Endothelial cell of umbilical vein (primary cell): ENCODE results near the gene TIMP1. TPM values are rescaled to one million over a fixed set of nuclear protein-coding genes. Genes with fewer than 3 reads are reported as not detected.

Experiments used
- BruUV-seq: library from RNA; stranded (reverse); fragments of 400-500 nt; replicated peaks from 2 replicates; lab custom pipeline; 2021; lab: Mats Ljungman, UMichigan
- CTCF ChIA-PET: fragments of 300-600, 350-600 bp; sonication (Branson Sonifier 250); formaldehyde crosslinking; loops from one replicate; lab custom pipeline; 2021; ENCODE audit warnings: antibody characterized with exemption, inconsistent platforms; lab: Charles Lee
- POLR2A ChIA-PET: fragments of 300-600, 350-600 bp; sonication (Branson Sonifier 250); formaldehyde crosslinking; loops from one replicate; lab custom pipeline; 2021; ENCODE audit warnings: antibody characterized with exemption, inconsistent platforms; lab: Charles Lee
- DNase-seq: peaks from one replicate; pipeline ENCODE4 v3.0.0-alpha.2; 2011; ENCODE audit warnings: low read depth, low spot score
- FAIRE-seq: peaks from 2 replicates; lab custom pipeline; 2011; peaks lifted over from hg19 to GRCh38; lab: Jason Lieb, UNC
- H2AFZ ChIP-seq: 2 replicates; pipeline ENCODE4 v1.6.0; 2012; ENCODE audit warnings: low read depth, low read length, control low read depth, inconsistent platforms
- H3K27ac ChIP-seq: 2 replicates; pipeline ENCODE4 v1.5.1; 2011; ENCODE audit warnings: low read depth, mild to moderate bottlenecking, control low read depth, low read length, moderate library complexity; ENCODE audit not compliant: insufficient read depth
- H3K27me3 ChIP-seq, 2 experiments: 2 replicates each; pipeline versions ENCODE4 v1.6.0 to v1.6.1; 2011; ENCODE audit warnings: low read length in 2 of 2, mixed read lengths in 1 of 2; ENCODE audit not compliant: control insufficient read depth in 2 of 2, insufficient read depth in 2 of 2
- H3K36me3 ChIP-seq, 2 experiments: 2 replicates in 1 of 2; 3 replicates in 1 of 2; pipeline ENCODE4 v1.5.1; 2011; ENCODE audit warnings: low read length in 2 of 2, mild to moderate bottlenecking in 1 of 2, moderate library complexity in 1 of 2; ENCODE audit not compliant: control insufficient read depth in 2 of 2, insufficient read depth in 2 of 2; ENCODE audit errors: extremely low read depth in 1 of 2
- H3K4me1 ChIP-seq: 3 replicates; pipeline ENCODE4 v1.5.1; 2011; ENCODE audit warnings: mild to moderate bottlenecking, low read length; ENCODE audit not compliant: control insufficient read depth, insufficient read depth; ENCODE audit errors: extremely low read depth
- H3K4me2 ChIP-seq: 2 replicates; pipeline ENCODE4 v1.6.1; 2011; ENCODE audit warnings: low read length, control low read depth, mixed read lengths; ENCODE audit not compliant: insufficient read depth
- H3K4me3 ChIP-seq, 3 experiments: fragments of 200-600 bp in 1 of 3; sonication (generic), shearing (Covaris generic) in 1 of 3; replicated peaks in 1 of 3; 2 replicates each; pipeline ENCODE4 v1.5.1; 2011 to 2016; ENCODE audit warnings: control low read depth in 3 of 3, low read length in 3 of 3, mild to moderate bottlenecking in 2 of 3, inconsistent platforms in 1 of 3, low read depth in 1 of 3, moderate library complexity in 1 of 3; ENCODE audit not compliant: insufficient read depth in 1 of 3
- H3K79me2 ChIP-seq: 2 replicates; pipeline ENCODE4 v1.6.0; 2012; ENCODE audit warnings: low read length, inconsistent platforms; ENCODE audit not compliant: control insufficient read depth, insufficient read depth
- H3K9ac ChIP-seq: replicated peaks from 2 replicates; pipeline ENCODE3; 2011; ENCODE audit warnings: low read length, control low read depth; ENCODE audit not compliant: insufficient read depth; ENCODE audit errors: extremely low read depth
- H3K9me1 ChIP-seq: replicated peaks from 3 replicates; pipeline ENCODE4 v1.6.0; 2011; ENCODE audit warnings: mild to moderate bottlenecking, low read length; ENCODE audit not compliant: control insufficient read depth, insufficient read depth; ENCODE audit errors: extremely low read depth
- H3K9me3 ChIP-seq: replicated peaks from 2 replicates; pipeline ENCODE4 v1.5.1; 2012; ENCODE audit warnings: low read length, inconsistent platforms; ENCODE audit not compliant: control insufficient read depth, insufficient read depth
- H4K20me1 ChIP-seq: replicated peaks from 2 replicates; pipeline ENCODE3; 2011; ENCODE audit warnings: mild to moderate bottlenecking, low read length; ENCODE audit not compliant: control insufficient read depth, insufficient read depth; ENCODE audit errors: extremely low read depth
- CTCF ChIP-seq, 2 donors: IDR thresholded peaks; 1 replicate in 1 of 2; 2 replicates in 1 of 2; pipeline ENCODE4 v1.5.1; 2011; ENCODE audit warnings: low read length in 2 of 2, mild to moderate bottlenecking in 2 of 2, moderate library complexity in 2 of 2, control low read depth in 1 of 2, inconsistent platforms in 1 of 2, low read depth in 1 of 2; ENCODE audit not compliant: insufficient read depth in 1 of 2; ENCODE audit errors: extremely low read depth in 1 of 2
- EZH2 ChIP-seq: IDR thresholded peaks from 2 replicates; pipeline ENCODE4 v1.6.1; 2012; ENCODE audit warnings: borderline replicate concordance, low read depth, mild to moderate bottlenecking, moderate library complexity, low read length, inconsistent platforms; ENCODE audit not compliant: severe bottlenecking
- FOS ChIP-seq: IDR thresholded peaks from 2 replicates; pipeline ENCODE4 v1.6.1; 2011; ENCODE audit warnings: mild to moderate bottlenecking, low read length, moderate library complexity, borderline replicate concordance; ENCODE audit not compliant: insufficient read depth
- GATA2 ChIP-seq: IDR thresholded peaks from 2 replicates; pipeline ENCODE4 v1.7.0; 2011; ENCODE audit warnings: low read depth, mild to moderate bottlenecking, moderate library complexity, mixed read lengths, low read length; ENCODE audit not compliant: insufficient read length, insufficient read depth
- JUN ChIP-seq: IDR thresholded peaks from 2 replicates; pipeline ENCODE4 v1.6.1; 2011; ENCODE audit warnings: borderline replicate concordance, low read depth; ENCODE audit not compliant: insufficient read length, insufficient read depth
- MAX ChIP-seq: IDR thresholded peaks from 2 replicates; pipeline ENCODE4 v1.6.1; 2011; ENCODE audit not compliant: insufficient read depth, insufficient read length
- MYC ChIP-seq: IDR thresholded peaks from one replicate; pipeline ENCODE4 v1.6.1; 2011; ENCODE audit warnings: mild to moderate bottlenecking, low read depth, low read length
- POLR2A ChIP-seq: IDR thresholded peaks from 2 replicates; pipeline ENCODE4 v1.6.1; 2012; ENCODE audit warnings: low read depth, mild to moderate bottlenecking, control low read depth, low read length
- POLR2AphosphoS5 ChIP-seq: IDR thresholded peaks from 2 replicates; pipeline ENCODE4 v1.6.1; 2012; ENCODE audit warnings: low read depth, mild to moderate bottlenecking, control low read depth, low read length, moderate library complexity; ENCODE audit not compliant: insufficient read depth
- dilution Hi-C: fragments of 300-500 bp; cut with MboI; formaldehyde crosslinking; loops from one replicate; pipeline ENCODE4 v1.15.0; 2019; ENCODE audit warnings: low sequenced_read_pairs; ENCODE audit not compliant: extremely low pct_ligation_motif_present
- intact Hi-C: fragments of 100-400 bp; cut with micrococcal nuclease; formaldehyde crosslinking; loops from one replicate; pipeline ENCODE4 v1.10.0; 2022
- polyA plus RNA-seq, 4 experiments: library from polyadenylated mRNA; depleted of rRNA in 3 of 4; stranded (reverse) in 3 of 4; unstranded in 1 of 4; fragments of >200 nt; gene quantifications; 2 replicates each; pipeline versions ENCODE4 v1.2.1 to v1.2.3, GENCODE V29; 2011 to 2012; ENCODE audit warnings: missing spikeins in 1 of 4
- total RNA-seq: library from RNA; stranded (reverse); gene quantifications from 2 replicates; pipeline ENCODE4 v1.2.3, GENCODE V29; 2021

The TIMP1 gene
- total and polyA plus RNA-seq, 2 donors (not counting 3 experiments of a cell fraction or from before 2014, with no cell fraction given): 124 to 277 TPM

DNA sequence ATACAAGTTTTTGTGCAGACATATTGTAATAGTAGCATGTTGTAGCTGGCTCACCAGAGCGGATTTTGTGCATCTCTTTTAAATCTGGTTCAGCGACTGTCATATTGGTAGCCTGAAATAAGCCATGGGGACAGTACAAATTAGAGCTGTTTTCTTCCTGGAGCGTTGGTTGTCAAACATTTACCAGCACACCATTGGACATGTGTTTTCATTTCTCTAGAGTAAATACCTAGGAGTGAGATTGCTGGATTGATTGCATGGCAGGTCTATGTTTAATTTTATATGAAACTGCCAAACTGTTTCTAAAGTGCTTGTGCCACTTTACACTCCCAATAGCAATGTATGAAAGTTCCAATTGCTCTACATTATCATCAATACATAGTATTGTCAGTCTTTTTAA is 23.8 kb upstream of the TIMP1 start:
- H3K27ac ChIP-seq: no peak overlapping the region
- no peak overlapping the region for H3K9ac ChIP-seq
- H3K27me3 ChIP-seq: no peaks in the 10 kb centered on the region
- no peaks in the 10 kb centered on the region for H3K9me1 ChIP-seq
- no peaks in the 10 kb centered on the region for H4K20me1 ChIP-seq
- H2AFZ ChIP-seq: no peak overlapping the region
- ChIA-PET POLR2A (no interaction called here), CTCF (no interaction called here)
- DNase-seq (no peak), FAIRE-seq (peak; percentile 31)
- intact Hi-C loops: no loop called here
- H3K4me1 ChIP-seq: peaks cover 10% of the 10 kb centered on the region
- H3K9me3 ChIP-seq: no peaks in the 10 kb centered on the region
- TF ChIP-seq GATA2 (no peak), CTCF (IDR thresholded peaks at IDR 0.05; ENCODE audit: extremely low read depth in 1 of 2, insufficient read depth in 1 of 2, low read depth in 1 of 2, low read length in 2 of 2) (no peak), JUN (no peak), EZH2 (no peak), POLR2A (no peak), FOS (no peak), MAX (no peak), POLR2AphosphoS5 (no peak), MYC (no peak)
- BruUV-seq: no TSS peak
- no peak overlapping the region for H3K4me3 ChIP-seq
- no peak overlapping the region for H3K4me2 ChIP-seq
- H3K36me3 ChIP-seq: no peaks in the 10 kb centered on the region
- peaks cover 14% of the 10 kb centered on the region for H3K79me2 ChIP-seq
- dilution Hi-C loops: no loop called here
